WI38 (cell line): ENCODE measurements around the gene CLDN9.

ENCODE experiments used
- H3K4me3 ChIP-seq: 2 replicates; pipeline ENCODE4 v1.5.1; 2011; ENCODE audit warnings: low read depth, mild to moderate bottlenecking, control low read depth, low read length
- TF ChIP-seq, protein P1 (sequence below): IDR thresholded peaks from 2 replicates; pipeline ENCODE4 v1.5.1; 2012; ENCODE audit warnings: low read depth, mild to moderate bottlenecking, control low read depth, low read length

Gene CLDN9

DNA sequence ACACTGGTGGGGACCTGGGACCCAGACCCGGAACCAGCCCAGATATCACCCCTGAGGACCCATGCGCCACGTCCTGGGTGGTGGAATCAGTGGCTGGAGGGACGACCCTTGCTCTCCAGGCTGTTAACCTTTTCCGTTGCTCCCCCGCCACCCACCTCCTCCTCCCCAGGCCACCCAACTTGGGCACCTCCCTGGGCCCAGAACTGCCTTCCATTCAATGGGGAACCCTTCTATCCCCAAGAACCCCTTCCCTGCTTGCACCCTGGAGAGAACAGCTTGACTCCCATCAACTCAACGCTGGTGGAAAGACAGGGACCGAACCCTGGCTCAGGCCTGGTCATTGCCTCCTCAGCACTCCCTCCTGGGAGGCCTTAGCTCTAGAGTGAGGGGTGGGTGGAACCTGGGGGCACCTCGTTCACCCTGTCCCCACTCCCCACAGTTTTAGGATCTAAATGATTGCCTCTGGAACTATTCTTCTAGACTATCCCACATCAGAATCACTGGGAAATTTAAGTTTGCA, 47.1 kb downstream of the CLDN9 start:
- peak overlapping the region; percentile 80 for H3K4me3 ChIP-seq
- TF ChIP-seq, protein P1, sequence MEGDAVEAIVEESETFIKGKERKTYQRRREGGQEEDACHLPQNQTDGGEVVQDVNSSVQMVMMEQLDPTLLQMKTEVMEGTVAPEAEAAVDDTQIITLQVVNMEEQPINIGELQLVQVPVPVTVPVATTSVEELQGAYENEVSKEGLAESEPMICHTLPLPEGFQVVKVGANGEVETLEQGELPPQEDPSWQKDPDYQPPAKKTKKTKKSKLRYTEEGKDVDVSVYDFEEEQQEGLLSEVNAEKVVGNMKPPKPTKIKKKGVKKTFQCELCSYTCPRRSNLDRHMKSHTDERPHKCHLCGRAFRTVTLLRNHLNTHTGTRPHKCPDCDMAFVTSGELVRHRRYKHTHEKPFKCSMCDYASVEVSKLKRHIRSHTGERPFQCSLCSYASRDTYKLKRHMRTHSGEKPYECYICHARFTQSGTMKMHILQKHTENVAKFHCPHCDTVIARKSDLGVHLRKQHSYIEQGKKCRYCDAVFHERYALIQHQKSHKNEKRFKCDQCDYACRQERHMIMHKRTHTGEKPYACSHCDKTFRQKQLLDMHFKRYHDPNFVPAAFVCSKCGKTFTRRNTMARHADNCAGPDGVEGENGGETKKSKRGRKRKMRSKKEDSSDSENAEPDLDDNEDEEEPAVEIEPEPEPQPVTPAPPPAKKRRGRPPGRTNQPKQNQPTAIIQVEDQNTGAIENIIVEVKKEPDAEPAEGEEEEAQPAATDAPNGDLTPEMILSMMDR, result no peak

GRCh38 chr16:3060339-3061127, 47.8 kb downstream of the CLDN9 start:
- TF ChIP-seq, protein P1, result no peak
- no peak overlapping the region for H3K4me3 ChIP-seq

GRCh38 chr16:3062553-3062952, 49.8 kb downstream of the CLDN9 start:
- TF ChIP-seq, protein P1, result no peak
- H3K4me3 ChIP-seq, result no peak overlapping the region

DNA sequence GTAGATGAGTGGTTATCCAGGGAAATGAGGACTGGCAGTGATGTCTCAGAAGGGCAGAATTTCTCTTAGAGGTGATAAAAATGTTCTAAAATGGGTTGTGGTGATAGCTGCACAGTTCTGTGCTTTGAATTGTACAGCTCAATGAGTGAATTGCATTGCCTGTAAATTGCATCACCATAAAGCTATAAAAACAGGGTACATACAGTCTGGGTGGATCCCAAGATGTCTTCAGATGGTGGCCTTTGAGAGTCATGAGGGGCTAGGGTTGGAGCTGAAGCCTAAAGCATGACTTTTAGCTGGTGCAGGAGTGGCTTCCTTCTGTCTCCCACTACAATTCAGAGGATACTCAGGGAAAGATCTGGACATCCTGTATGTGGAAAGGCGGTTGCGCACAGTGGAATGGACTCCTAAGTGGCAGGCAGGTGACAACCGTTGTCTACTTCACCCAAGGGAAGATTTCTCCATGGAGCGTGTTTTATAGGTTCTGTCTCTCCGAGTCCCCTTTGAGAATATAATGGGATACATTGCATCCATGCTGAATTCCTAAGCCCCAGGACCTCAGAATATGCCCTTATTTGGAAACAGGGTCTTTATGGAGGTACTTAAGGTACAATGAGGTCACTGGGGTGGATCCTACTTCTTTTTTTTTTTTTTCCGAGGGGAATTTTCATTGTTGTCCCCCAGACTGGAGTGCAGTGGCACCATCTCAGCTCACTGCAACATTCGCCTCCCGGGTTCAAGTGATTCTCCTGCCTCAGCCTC, 51.1 kb downstream of the CLDN9 start:
- TF ChIP-seq, protein P1, result no peak

More for the DNA sequence above, 51.1 kb downstream of the CLDN9 start:
- no peak overlapping the region for H3K4me3 ChIP-seq
